ENCODE results near the gene NRXN2. TPM values are rescaled to one million over a fixed set of nuclear protein-coding genes. Genes with fewer than 3 reads are reported as not detected.

Gene NRXN2
- total RNA-seq, 1 donor: 5.2 TPM

DNA sequence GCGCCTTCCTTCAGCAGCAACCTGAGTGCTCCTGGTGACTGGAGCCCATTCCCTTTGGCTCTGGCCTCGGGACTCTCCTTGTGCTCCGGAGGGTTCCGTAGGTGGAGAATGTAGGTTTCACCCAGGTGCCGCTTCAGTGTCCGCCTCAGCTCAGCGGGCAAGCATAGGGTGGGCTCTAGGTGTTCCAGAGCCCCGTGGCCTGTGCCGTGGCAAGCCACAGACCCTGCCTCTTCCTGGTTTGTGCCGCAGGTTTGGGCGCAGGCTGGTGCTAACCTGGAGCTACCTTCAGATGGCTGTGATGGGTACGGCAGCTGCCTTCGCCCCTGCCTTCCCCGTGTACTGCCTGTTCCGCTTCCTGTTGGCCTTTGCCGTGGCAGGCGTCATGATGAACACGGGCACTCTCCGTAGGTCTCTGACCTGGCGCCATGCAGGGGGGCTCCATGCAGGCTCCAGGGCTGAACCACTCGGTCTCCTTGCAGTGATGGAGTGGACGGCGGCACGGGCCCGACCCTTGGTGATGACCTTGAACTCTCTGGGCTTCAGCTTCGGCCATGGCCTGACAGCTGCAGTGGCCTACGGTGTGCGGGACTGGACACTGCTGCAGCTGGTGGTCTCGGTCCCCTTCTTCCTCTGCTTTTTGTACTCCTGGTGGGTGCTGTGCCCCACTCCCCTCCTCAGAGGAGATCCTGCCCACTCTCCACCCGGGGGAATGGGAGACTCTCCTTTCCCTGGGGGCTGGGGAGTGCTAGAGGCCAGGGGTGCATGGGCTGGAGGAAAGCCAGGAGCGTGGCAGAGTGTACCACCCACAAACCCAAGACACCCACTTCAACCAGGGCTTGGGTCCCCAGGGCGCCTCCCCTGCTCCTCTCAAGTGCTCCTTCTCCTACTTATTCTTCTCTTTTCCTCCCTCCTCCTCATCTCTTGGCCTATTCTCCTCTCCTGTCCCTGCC is 129.6 kb downstream of the NRXN2 start:
- no peak for DNase-seq (ENCODE audit: low read depth)
- no peak overlapping the region for H3K4me3 ChIP-seq (ENCODE audit: low read depth, low read length)
- TF ChIP-seq, protein P1, sequence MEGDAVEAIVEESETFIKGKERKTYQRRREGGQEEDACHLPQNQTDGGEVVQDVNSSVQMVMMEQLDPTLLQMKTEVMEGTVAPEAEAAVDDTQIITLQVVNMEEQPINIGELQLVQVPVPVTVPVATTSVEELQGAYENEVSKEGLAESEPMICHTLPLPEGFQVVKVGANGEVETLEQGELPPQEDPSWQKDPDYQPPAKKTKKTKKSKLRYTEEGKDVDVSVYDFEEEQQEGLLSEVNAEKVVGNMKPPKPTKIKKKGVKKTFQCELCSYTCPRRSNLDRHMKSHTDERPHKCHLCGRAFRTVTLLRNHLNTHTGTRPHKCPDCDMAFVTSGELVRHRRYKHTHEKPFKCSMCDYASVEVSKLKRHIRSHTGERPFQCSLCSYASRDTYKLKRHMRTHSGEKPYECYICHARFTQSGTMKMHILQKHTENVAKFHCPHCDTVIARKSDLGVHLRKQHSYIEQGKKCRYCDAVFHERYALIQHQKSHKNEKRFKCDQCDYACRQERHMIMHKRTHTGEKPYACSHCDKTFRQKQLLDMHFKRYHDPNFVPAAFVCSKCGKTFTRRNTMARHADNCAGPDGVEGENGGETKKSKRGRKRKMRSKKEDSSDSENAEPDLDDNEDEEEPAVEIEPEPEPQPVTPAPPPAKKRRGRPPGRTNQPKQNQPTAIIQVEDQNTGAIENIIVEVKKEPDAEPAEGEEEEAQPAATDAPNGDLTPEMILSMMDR (IDR thresholded peaks at IDR 0.05; ENCODE audit: insufficient read depth, low read depth, low read length): no peak

DNA sequence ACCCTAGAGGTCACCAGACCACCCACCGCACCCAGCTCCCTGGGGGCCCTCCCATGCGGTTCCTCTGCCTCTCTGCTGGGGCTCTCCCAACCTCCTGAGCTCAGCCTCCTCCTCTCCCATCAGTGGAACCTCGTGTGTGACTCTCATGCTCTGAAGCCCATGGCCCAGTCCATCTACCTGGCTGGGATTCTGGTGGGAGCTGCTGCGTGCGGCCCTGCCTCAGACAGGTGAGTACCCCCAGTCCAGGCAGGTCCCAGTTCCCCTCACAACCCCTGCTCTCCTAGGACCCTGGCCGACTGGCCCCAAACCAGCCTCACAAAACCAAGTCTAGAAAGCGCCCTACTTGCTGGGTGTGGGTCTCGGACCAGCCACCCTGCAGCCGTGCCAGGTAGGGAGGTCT is 130.3 kb downstream of the NRXN2 start:
- DNase-seq (ENCODE audit: low read depth): no peak
- no peak overlapping the region for H3K4me3 ChIP-seq (ENCODE audit: low read depth, low read length)
- TF ChIP-seq, protein P1 (IDR thresholded peaks at IDR 0.05; ENCODE audit: insufficient read depth, low read depth, low read length): no peak

DNA sequence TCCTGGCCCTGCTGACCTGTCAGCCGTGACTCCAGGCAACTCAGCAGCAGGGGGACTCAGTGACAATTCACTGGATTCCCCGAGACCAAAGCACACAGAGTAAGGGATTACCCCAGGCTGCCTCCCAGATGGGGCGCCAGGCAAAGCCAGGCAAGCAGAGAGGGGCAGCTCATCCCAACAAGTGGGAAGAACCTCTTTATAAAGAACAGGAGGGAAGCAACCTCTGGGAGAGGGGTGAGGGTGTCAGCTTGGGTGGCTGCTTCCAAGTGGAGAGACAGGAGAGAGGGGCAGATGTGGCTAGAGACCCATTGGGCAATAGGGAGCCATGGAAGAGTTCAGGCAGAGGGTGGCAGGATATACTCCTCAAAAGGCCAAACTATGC is 130.8 kb downstream of the NRXN2 start:
- TF ChIP-seq, protein P1 (IDR thresholded peaks at IDR 0.05; ENCODE audit: insufficient read depth, low read depth, low read length): no peak
- DNase-seq (ENCODE audit: low read depth): no peak
- no peak overlapping the region for H3K4me3 ChIP-seq (ENCODE audit: low read depth, low read length)

DNA sequence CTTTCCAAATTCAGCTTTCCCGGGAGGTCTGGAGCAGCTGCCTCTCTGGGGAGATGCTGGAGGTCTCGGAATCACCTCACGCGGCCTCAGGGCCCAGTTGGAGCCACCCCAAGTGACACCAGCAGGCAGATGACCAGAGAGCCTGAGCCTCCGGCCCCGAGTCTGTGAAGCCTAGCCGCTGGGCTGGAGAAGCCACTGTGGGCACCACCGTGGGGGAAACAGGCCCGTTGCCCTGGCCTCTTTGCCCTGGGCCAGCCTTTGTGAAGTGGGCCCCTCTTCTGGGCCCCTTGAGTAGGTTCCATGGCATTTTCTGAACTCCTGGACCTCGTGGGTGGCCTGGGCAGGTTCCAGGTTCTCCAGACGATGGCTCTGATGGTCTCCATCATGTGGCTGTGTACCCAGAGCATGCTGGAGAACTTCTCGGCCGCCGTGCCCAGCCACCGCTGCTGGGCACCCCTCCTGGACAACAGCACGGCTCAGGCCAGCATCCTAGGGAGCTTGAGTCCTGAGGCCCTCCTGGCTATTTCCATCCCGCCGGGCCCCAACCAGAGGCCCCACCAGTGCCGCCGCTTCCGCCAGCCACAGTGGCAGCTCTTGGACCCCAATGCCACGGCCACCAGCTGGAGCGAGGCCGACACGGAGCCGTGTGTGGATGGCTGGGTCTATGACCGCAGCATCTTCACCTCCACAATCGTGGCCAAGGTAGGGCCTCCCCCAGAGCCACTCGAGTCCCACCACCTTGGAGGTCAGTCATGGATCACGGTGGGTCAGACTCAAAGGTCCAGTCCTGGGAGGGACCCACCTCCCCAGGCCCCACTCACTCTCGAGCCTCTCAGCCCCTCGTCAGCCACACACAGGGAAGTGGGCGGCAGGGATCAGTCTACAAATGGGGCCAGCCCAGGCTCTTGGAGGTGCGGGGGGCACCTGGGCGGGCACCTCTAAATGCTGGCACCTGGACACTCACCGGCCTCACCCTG is 131.5 kb downstream of the NRXN2 start:
- no peak for DNase-seq (ENCODE audit: low read depth)
- H3K4me3 ChIP-seq (ENCODE audit: low read depth, low read length): no peak overlapping the region
- TF ChIP-seq, protein P1 (IDR thresholded peaks at IDR 0.05; ENCODE audit: insufficient read depth, low read depth, low read length): no peak

DNA sequence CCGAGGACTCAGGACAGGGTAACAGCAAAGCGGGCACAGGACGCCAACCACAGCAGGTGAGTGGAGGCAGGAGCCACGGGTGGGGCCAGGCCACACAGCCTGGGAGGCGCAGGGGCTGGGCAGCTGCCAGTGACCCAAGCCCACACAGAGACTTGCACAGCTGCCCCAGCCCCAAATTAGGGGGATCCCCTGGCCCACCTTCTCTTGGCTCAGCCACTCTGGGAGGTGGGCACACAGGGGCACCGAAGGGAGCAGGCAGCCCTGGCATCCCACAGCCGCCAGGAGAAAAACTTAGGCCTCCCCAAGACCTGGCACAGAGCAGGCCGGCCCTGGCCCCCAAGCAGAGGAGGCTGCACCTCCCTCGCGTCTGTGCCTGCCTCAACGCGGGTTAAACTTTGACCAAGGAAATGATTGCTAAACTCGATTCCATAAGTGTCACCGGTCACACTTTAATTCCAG is 132.2 kb downstream of the NRXN2 start, which contains the start of gene SLC22A12:
Gene SLC22A12 (plus strand): TSS at position 458 of the 459 bp plus-strand sequence. CDS start 337 bp downstream, outside the sequence.
- no peak for DNase-seq (ENCODE audit: low read depth)
- TF ChIP-seq, protein P1 (IDR thresholded peaks at IDR 0.05; ENCODE audit: insufficient read depth, low read depth, low read length): no peak
- H3K4me3 ChIP-seq (ENCODE audit: low read depth, low read length): no peak within 1 kb of the TSS

DNA sequence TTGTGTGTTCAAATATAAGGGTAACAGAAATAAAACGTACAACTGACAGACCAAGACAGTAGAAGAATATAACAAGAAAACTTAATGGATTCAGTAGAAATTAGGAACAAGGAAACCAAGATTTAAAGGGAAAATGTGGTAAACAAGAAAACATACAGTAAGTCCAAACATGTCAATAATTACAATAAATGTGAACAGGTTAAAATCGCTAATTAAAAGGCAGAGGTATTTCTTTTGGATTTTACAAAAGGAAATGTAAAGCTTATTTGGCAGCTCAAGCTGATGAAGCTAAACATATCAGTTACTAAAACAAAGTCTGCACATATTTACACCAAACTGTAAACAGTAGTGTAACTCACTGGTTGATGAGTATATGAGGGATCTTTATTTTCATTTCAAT is 134.3 kb downstream of the NRXN2 start:
- no peak for DNase-seq (ENCODE audit: low read depth)
- TF ChIP-seq, protein P1 (IDR thresholded peaks at IDR 0.05; ENCODE audit: insufficient read depth, low read depth, low read length): no peak
- no peak overlapping the region for H3K4me3 ChIP-seq (ENCODE audit: low read depth, low read length)
